ENCODE results near the gene DYSF.
A peak's percentile ranks its signal among the peaks of the same experiment; 100 is the strongest.
"Not testable (repeated sequence)": the region's sequence is repeated elsewhere in the genome, so short reads cannot be mapped to it uniquely, and the experiment has no call there.

The DYSF gene

GRCh38 chr2:71453404-71454220 is at the start of gene DYSF:
Gene DYSF, plus strand, starts transcription at chr2:71453561.
- TF ChIP-seq, protein P1, sequence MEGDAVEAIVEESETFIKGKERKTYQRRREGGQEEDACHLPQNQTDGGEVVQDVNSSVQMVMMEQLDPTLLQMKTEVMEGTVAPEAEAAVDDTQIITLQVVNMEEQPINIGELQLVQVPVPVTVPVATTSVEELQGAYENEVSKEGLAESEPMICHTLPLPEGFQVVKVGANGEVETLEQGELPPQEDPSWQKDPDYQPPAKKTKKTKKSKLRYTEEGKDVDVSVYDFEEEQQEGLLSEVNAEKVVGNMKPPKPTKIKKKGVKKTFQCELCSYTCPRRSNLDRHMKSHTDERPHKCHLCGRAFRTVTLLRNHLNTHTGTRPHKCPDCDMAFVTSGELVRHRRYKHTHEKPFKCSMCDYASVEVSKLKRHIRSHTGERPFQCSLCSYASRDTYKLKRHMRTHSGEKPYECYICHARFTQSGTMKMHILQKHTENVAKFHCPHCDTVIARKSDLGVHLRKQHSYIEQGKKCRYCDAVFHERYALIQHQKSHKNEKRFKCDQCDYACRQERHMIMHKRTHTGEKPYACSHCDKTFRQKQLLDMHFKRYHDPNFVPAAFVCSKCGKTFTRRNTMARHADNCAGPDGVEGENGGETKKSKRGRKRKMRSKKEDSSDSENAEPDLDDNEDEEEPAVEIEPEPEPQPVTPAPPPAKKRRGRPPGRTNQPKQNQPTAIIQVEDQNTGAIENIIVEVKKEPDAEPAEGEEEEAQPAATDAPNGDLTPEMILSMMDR (conservative IDR thresholded peaks at IDR 0.05; ENCODE audit: low read depth, low read length), result no peak
- H3K4me3 ChIP-seq (ENCODE audit: low read length), result peak within 1 kb of the TSS; percentile 50
- DNase-seq (ENCODE audit: low read depth), result no peak

DNA sequence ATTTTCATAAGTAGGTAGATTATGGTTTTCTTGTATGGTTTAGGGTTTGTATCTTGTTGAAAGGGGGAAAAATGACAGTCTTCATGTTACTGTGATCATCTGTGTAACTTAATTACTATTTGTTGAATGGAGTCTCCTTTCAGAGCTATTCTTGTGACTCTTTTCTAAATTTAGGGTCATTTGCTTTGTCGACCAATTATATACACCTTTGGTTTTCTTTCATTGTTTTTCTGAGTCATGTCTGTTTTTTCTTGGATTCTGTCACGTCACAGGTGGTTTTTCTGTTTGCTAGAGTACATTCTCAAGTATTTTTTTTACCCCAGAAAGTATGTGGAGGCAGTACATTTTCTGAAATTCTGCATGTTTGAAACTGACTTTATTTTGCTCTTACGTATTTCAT is 43.8 kb upstream of the DYSF start:
- TF ChIP-seq, protein P1 (conservative IDR thresholded peaks at IDR 0.05; ENCODE audit: low read depth, low read length), result no peak
- no peak for DNase-seq (ENCODE audit: low read depth)
- no peak overlapping the region for H3K4me3 ChIP-seq (ENCODE audit: low read length)

DNA sequence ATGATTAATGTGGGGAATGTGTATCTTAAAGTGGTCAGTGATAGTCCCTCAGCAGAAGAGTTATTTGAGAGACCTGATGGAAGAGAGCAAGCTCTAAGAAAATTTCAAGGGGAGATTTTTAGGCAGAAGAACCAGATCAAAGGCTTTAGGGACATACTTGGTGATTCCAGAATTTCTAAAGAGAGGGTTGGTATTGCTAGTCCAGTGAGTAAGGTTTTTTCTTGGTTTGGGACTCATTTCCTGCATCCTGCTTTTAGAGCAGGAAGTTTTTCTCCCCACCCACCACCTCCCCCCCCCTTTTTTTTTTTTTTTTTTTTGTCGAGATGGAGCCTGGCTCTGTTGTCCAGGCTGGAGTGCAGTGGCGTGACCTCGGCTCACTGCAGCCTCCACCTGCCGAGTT is 42.7 kb upstream of the DYSF start:
- TF ChIP-seq, protein P1 (conservative IDR thresholded peaks at IDR 0.05; ENCODE audit: low read depth, low read length), result no peak

DNA sequence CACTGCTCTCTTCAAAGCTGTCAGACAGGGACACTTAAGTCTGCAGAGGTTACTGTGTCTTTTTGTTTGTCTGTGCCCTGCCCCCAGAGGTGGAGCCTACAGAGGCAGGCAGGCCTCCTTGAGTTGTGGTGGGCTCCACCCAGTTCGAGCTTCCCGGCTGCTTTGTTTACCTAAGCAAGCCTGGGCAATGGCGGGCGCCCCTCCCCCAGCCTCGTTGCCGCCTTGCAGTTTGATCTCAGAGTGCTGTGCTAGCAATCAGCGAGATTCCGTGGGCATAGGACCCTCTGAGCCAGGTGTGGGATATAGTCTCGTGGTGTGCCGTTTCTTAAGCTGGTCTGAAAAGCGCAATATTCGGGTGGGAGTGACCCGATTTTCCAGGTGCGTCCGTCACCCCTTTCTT is 36.5 kb upstream of the DYSF start:
- not testable (repeated sequence) for DNase-seq (ENCODE audit: low read depth)
- H3K4me3 ChIP-seq (ENCODE audit: low read length), result peak overlapping the region; percentile 22

More for the DNA sequence above, 42.7 kb upstream of the DYSF start:
- no peak overlapping the region for H3K4me3 ChIP-seq (ENCODE audit: low read length)
- no peak for DNase-seq (ENCODE audit: low read depth)

GRCh38 chr2:71417300-71418202 is 35.8 kb upstream of the DYSF start:
- DNase-seq (ENCODE audit: low read depth), result no peak
- peak overlapping the region; percentile 13 for H3K4me3 ChIP-seq (ENCODE audit: low read length)
- TF ChIP-seq, protein P1 (conservative IDR thresholded peaks at IDR 0.05; ENCODE audit: low read depth, low read length), result no peak

GRCh38 chr2:71419145-71419544 is 34.2 kb upstream of the DYSF start:
- TF ChIP-seq, protein P1 (conservative IDR thresholded peaks at IDR 0.05; ENCODE audit: low read depth, low read length), result no peak
- H3K4me3 ChIP-seq (ENCODE audit: low read length), result no peak overlapping the region
- no peak for DNase-seq (ENCODE audit: low read depth)

GRCh38 chr2:71419976-71420375 is 33.4 kb upstream of the DYSF start:
- DNase-seq (ENCODE audit: low read depth), result no peak
- no peak overlapping the region for H3K4me3 ChIP-seq (ENCODE audit: low read length)

More at GRCh38 chr2:71419976-71420375, 33.4 kb upstream of the DYSF start:
- TF ChIP-seq, protein P1 (conservative IDR thresholded peaks at IDR 0.05; ENCODE audit: low read depth, low read length), result no peak
